HG03565 (cell line): Measurements from ENCODE around the gene MRGPRF.

Experiments
- ATAC-seq: cut with Tn5 transposase; IDR thresholded peaks from one replicate; pipeline ENCODE4 v1.9.1; 2021; ENCODE audit warnings: mild to moderate bottlenecking, moderate library complexity; ENCODE audit not compliant: unreplicated experiment

Gene MRGPRF

GRCh38 chr11:69051381-69052342, 38.6 kb upstream of the MRGPRF start:
- no peak for ATAC-seq

GRCh38 chr11:69050592-69051380, 37.7 kb upstream of the MRGPRF start:
- ATAC-seq: no peak

- ATAC-seq: no peak
These were observed 36.4 kb upstream of the MRGPRF start for GRCh38 chr11:69049490-69049867.

GRCh38 chr11:69048694-69049489, 35.8 kb upstream of the MRGPRF start, which contains the start of gene TPCN2:
Gene TPCN2 (plus strand): TSS chr11:69048932. CDS start chr11:69048998, 66 bp downstream.
- peak; percentile 69 for ATAC-seq

- ATAC-seq: no peak
These were observed 35.1 kb upstream of the MRGPRF start for GRCh38 chr11:69048031-69048693.

GRCh38 chr11:69044111-69045013, 31.3 kb upstream of the MRGPRF start:
- ATAC-seq: no peak

GRCh38 chr11:69041516-69041915, 28.5 kb upstream of the MRGPRF start:
- ATAC-seq: no peak

- ATAC-seq: no peak
These were observed 27.7 kb upstream of the MRGPRF start for GRCh38 chr11:69040581-69041260.

GRCh38 chr11:69040051-69040450, 27.0 kb upstream of the MRGPRF start:
- no peak for ATAC-seq

GRCh38 chr11:69039501-69039900, 26.5 kb upstream of the MRGPRF start:
- ATAC-seq: no peak

- no peak for ATAC-seq
These were observed 24.5 kb upstream of the MRGPRF start for GRCh38 chr11:69037544-69037943.

- no peak for ATAC-seq
These were observed 24.0 kb upstream of the MRGPRF start for GRCh38 chr11:69037074-69037473.

GRCh38 chr11:69035946-69036340, 22.9 kb upstream of the MRGPRF start:
- no peak for ATAC-seq

GRCh38 chr11:69035150-69035945, 22.3 kb upstream of the MRGPRF start:
- no peak for ATAC-seq

- no peak for ATAC-seq
These were observed 21.2 kb upstream of the MRGPRF start for GRCh38 chr11:69034123-69034867.

GRCh38 chr11:69033431-69033830, 20.4 kb upstream of the MRGPRF start:
- ATAC-seq: no peak

- no peak for ATAC-seq
These were observed 19.8 kb upstream of the MRGPRF start for GRCh38 chr11:69032833-69033232.
